GM19193 (cell line): ENCODE results near the gene KARS1.

ENCODE experiments used
- POLR2A ChIP-seq: IDR thresholded peaks from 4 replicates; pipeline ENCODE4 v1.6.1; 2011; ENCODE audit not compliant: insufficient read depth, insufficient read length; ENCODE audit errors: extremely low read depth

The KARS1 gene

DNA sequence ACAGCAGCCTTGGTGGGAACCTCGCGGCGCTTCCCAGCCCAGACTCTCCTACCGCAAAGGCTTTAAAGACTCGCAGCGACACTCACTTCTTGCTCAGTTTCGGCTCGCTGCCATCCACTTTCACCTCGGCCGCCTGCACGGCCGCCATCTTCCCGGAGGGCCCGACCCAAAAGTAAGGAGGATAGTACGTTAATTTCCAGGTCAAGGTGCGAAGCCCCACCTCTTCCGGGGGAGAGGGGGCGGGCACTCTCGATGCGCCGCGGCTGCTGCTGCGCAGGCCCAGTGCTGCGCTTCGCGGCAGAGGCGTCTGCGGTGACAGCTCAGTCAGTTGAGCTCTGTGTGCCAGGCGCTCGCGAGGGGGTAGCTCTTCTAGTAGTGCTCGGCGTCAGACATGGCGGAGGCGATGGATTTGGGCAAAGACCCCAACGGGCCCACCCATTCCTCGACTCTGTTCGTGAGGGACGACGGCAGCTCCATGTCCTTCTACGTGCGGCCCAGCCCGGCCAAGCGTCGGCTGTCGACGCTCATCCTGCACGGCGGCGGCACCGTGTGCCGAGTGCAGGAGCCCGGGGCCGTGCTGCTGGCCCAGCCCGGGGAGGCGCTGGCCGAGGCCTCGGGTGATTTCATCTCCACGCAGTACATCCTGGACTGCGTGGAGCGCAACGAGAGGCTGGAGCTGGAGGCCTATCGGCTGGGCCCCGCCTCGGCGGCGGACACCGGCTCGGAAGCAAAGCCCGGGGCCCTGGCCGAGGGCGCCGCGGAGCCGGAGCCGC, at the start of gene KARS1, which contains the start of gene TERF2IP:
Gene KARS1, minus strand, starts transcription at position 174 of the 773 bp plus-strand sequence. Its CDS starts 26 bp downstream, at position 148.
Gene TERF2IP, plus strand, starts transcription at position 282 of the 773 bp plus-strand sequence. Its CDS starts 110 bp downstream, at position 392.
- peak; percentile 97 for TF ChIP-seq POLR2A

DNA sequence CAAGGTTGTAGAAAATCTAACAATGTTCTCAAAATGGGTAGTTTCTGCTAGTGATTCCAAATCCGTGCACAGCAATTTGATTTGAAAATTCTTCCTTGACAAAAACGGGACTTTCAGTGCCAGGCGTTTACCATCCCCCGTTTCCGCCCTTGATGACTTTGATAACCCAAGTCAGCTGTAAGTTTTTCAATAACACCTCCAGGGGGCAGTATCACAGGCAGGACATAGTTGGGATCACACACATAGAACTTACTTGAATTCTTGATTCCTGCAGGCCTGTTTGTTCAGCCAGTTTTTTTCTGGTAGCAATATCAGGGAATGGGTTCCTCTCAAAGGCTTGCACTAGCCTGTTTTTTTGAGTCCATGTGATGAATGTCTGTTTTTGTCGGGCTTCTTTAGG, 48.2 kb upstream of the KARS1 start:
- TF ChIP-seq POLR2A: no peak

DNA sequence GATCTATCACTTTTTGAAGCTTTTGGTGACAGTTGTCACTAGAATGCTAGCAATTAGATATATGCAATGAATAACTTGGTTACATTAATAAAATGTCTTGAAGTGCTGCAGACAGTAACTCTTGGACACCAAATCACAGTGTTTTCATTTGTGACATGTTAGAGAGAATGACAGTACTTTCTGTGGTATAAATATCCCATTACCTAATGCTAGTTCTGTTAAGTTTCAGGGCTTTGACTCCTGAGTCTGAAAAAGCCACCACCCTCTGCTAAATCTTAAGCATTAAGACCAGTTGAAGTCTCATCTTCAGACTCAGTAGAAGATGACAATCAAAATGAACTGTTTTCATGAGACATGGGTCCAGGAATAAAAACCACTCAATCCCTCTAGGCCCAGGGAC, 39.9 kb upstream of the KARS1 start:
- TF ChIP-seq POLR2A: no peak

DNA sequence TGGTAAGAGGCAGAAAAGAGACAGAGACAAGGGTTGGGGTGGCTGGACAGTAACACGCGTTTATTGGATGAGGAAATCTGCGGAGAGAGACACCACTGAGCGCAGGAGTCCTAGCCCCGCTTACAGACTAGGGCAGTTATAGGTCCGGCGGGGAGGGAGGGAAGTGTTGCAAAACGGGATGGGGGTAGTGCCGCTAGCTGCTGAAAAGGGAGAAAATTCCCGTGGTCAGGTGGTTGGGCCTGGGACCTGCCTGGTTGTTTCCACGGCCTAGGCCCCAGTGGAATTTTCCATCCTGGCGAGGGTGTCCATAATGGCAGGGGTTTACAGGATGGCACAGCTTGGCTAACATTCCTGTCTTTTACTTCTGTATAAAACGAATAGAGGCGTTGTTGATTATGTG, 34.8 kb upstream of the KARS1 start:
- TF ChIP-seq POLR2A: no peak

DNA sequence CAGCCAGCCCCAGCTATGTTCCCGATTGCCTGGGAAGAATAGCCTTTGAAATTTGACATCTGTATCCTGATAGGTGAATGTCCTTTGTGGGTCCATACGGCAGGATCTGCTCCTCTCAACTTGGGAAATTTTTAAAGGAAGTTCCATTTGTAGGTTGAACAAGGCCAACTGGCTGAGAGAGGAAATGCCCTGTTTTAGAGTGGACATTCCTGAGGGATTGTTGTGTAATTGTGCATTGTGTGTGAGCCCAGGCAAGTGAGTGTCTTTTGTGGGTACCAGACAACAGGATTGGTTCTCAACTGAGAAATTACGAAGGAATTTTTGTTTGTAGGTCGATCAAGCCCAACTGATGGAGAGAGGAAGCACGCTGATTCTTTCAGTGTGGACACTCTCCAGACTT, 31.9 kb upstream of the KARS1 start:
- no peak for TF ChIP-seq POLR2A

DNA sequence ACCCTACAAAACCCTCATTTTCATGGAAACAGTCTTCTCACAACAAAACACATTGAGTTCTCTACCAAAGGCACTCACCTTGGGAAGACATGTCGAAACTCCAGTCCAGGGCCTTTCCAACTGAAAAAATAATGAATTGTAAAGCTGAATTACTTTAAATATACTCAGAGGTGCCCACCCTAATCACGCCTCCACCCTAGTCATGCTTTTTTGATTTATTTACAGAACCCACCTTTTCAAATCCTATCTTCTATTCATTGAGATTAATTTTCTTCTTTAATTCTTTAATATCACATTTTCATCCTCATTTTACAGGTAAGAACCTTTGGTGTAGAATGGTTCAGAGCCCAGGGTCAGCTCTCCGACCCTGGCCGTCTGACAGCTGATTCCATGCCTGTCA, 29.4 kb upstream of the KARS1 start, which contains the start of gene CPHXL2:
Gene CPHXL2, minus strand, starts transcription at position 101 of the 400 bp plus-strand sequence. Its CDS starts 10 bp downstream, at position 91.
- no peak for TF ChIP-seq POLR2A

DNA sequence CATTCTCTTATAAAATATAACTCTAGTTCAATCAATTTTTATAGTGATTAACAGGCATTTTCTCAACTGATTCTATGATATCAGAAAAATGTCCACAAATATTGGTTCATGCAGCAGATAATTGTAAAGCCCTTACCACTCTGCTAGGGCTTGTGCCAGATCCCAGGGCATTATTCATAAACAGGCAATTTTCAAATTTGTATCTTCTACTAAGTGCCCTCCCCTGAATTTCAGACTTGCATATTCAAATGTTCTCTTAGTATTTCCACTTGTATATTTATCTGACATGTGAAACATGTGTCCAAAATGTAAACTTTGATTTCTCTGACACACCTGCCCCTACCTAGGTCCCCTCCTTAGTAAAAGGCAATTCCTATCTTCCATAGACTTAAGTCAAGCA, 20.0 kb upstream of the KARS1 start:
- TF ChIP-seq POLR2A: no peak

DNA sequence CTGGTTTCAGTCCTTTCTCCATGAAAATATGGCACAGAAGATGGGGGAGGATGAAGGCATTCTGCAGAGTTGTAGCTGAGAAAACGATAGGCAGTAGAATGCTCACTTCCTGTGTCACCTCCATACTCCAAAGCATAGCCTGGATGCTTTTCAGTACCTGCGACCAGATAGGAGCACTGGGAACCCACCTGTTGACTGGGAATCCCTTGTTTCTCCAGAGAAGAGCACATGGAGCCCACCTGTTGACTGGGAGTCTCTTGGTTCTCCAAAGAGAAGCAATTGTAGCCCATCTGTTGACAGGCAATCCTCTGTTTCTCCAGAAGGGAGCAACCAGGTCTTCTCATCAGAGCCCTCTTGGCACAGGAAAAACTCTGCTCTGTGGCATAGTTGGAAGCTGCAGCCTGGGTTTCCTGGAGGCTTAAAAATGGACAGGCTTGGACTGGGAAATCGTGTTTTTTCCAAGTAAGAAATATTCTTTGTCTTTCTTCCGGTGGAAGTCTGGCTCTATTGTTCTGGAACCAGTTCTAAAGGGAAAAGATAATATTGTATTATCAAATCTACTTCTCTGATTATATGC, 13.3 kb upstream of the KARS1 start:
- no peak for TF ChIP-seq POLR2A

DNA sequence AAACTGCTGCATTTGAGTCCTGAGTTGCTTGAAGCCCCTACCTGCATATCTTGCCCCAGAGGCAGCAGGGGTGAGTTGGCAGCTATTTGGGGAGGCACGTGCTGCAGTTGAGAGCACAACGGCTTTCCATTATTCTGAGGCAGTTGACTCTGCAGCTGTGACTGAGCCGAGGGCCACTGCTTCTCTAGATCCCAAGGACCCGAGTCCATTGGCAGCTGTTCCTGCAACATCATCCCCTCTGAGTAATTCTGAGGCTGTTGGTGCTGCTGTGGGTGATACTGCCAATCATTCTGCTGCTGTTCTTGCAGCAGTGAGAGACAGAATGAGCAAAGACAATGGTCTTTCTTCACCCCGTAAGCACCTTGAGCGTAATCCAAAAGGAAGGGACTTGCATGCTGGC, 12.9 kb upstream of the KARS1 start:
- no peak for TF ChIP-seq POLR2A

DNA sequence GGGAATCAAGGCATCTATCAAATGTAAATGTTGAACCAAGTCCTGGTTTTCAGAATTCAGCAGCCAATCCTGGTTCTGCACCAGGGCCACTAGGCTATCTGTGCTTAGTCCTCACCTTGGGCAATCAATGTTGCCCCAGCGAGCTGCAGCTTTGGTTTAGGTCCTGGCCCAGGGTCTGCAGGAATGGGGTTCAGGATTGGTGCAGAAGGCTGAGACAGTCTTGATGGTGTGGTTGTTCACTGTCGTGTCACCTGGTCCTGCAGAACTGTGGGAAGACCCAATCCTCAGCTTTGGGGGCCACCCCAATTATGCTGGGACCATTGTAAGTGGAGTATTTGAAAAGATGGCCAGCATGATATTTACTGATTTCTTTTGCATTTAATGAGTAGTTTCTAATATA, 10.7 kb upstream of the KARS1 start:
- TF ChIP-seq POLR2A: no peak

DNA sequence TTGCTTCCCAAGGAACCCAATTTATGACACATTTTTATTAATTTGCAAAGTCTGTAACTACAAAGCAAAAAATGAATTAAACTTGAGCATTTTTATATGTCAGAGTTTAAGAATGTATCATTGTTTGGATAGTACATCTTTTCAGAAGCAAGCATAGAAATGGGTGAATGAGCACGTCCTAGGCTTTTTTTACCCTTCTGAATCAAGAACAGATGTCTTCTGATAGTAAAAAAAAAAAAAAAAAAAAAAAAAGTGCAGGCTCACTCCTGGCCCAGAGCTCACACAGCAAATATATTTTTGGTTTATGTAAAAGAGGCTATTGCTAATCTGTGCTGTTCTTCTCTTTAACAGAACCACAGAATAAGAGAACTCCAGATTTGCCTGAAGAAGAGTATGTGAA, 6.5 kb upstream of the KARS1 start:
- TF ChIP-seq POLR2A: no peak

DNA sequence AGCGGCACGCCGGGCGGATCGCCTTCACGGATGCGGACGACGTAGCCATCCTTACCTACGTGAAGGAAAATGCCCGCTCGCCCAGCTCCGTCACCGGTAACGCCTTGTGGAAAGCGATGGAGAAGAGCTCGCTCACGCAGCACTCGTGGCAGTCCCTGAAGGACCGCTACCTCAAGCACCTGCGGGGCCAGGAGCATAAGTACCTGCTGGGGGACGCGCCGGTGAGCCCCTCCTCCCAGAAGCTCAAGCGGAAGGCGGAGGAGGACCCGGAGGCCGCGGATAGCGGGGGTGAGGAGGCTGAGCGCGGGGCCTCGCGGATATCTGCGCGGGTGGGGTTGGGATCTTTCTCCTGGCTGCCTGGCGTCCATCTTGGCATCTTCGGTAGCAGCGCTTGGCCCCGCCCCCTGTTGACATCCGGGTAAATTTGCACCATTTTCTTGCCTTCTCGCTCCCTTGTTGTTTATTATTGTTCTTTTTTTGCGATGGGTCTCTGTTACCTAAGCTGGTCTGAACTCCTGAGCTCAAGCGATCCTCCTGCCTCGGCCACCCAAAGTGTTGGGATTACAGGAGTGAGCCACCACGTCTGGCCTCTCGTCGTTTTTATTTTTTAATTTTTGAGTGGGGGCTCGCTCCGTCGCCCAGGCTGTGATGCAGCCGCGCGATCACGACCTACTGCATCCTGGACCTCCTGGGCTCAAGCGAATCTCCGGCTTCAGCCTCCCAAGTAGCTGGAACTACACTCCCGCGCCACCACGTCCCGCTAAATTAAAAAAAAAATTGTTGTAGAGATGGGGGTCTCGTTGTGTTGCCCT, 1.0 kb upstream of the KARS1 start:
- peak; percentile 55 for TF ChIP-seq POLR2A

DNA sequence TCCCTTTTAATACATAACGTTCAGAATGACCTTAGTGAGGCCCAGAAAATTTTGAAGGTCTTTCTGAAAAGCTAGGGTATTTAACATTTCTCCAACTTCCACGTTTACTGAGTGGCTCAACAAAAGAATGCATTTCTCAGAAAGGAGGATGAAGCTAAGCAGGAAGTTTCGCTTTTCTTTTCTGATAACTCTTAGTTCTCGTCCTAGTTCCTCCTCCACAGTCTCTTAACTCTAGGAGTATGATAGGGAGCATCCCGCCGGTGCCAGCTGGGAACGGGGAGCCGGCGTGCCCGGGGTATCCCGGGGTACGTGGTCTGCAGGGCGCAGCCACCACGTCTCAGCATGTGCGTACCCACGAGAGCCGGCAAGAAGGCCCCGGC, 363 bp downstream of the KARS1 start:
- TF ChIP-seq POLR2A: no peak

DNA sequence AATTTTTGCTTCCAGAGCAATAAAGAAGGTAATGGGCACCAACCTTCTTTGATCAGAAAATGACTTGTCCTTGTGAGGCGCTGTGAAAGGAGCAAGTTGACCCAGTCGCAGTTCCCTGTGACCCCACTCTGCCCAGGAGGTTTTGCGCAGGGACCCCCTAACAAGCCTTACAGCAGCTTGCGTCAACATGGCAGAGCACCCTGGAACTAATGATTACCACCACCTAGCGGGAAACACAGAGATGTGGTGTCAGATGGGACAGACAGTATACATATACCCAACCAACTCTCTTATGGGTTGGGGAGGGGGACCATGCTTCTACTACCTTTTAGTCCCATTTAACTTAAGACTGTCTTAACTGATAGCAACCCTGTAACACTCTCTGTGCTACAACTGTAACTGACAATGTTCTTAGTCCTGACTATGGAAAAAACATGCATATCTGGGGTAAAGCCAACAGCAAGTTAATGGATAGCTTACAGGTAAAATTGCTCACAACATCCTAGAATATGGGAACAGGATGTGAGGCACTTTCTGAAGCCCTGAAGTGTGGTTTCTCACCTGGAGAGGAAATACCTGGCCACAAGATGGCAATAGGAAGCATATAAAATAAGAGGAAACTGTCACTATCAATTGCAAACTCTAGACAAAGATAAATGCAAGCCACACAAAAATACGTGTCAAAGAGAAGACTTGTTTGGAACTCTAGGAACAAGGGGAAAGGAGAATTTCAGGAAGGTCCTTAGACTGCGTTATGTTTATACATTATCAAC, 3.0 kb downstream of the KARS1 start:
- no peak for TF ChIP-seq POLR2A

DNA sequence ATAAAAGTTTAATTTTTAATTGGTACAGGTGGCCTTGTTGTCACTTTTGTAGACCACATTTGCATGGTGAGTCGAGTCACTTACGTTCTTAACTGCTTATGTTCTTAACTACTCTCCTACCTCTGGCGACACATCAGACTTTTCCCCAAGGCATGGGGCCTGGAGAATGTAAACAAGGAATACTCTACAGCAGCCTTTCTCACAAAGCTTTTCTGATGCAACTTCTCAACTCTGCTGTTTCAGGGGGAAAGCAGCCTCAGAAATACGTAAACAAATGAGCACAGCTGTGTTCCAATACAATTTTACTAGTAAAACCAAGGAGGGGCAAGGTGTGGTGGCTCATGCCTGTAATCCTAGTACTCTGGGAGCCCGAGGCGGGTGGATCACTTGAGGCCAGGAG, 6.9 kb downstream of the KARS1 start:
- no peak for TF ChIP-seq POLR2A
